Loucy (cell line): ENCODE measurements around the gene PAGE4.

Experiments
- H2AFZ ChIP-seq: fragments of 200-600 bp; sonication (generic); 2 replicates; pipeline ENCODE4 v1.6.0; 2016; ENCODE audit warnings: antibody characterized with exemption, mild to moderate bottlenecking, low read length, moderate library complexity
- H3F3A ChIP-seq: fragments of 200-600 bp; 2 replicates; pipeline ENCODE4 v1.6.0; 2016; ENCODE audit warnings: antibody characterized with exemption, low read depth, mild to moderate bottlenecking
- H3K27me3 ChIP-seq: fragments of 200-600 bp; sonication (generic); 2 replicates; pipeline ENCODE4 v1.6.1; 2014; ENCODE audit warnings: low read length, mild to moderate bottlenecking; ENCODE audit not compliant: insufficient read depth, poor library complexity, severe bottlenecking
- H3K36me3 ChIP-seq: fragments of 200-600 bp; sonication (generic); 2 replicates; pipeline ENCODE4 v1.6.1; 2016; ENCODE audit warnings: low read length; ENCODE audit not compliant: insufficient read depth
- H3K4me1 ChIP-seq: fragments of 200-600 bp; sonication (generic); 2 replicates; pipeline ENCODE4 v1.5.1; 2014; ENCODE audit warnings: low read length, mild to moderate bottlenecking; ENCODE audit not compliant: insufficient read depth, poor library complexity, severe bottlenecking
- H3K4me2 ChIP-seq: fragments of 200-600 bp; sonication (generic); 2 replicates; pipeline ENCODE4 v1.6.0; 2014; ENCODE audit warnings: antibody characterized with exemption, low read length, low read depth, mild to moderate bottlenecking; ENCODE audit not compliant: poor library complexity, severe bottlenecking
- H3K4me3 ChIP-seq: fragments of 200-600 bp; sonication (generic); 2 replicates; pipeline ENCODE4 v1.5.1; 2014; ENCODE audit warnings: low read length, mild to moderate bottlenecking, mixed read lengths; ENCODE audit not compliant: poor library complexity, severe bottlenecking
- H3K79me2 ChIP-seq: fragments of 200-600 bp; sonication (generic); 2 replicates; pipeline ENCODE4 v1.6.1; 2014; ENCODE audit warnings: low read length; ENCODE audit not compliant: insufficient read depth
- H3K9ac ChIP-seq: fragments of 200-600 bp; sonication (generic); 2 replicates; pipeline ENCODE4 v1.6.0; 2014; ENCODE audit warnings: mild to moderate bottlenecking, low read depth, low read length, moderate library complexity; ENCODE audit not compliant: poor library complexity, severe bottlenecking
- H3K9me2 ChIP-seq: fragments of 200-600 bp; sonication (generic); replicated peaks from 2 replicates; pipeline ENCODE4 v1.6.1; 2016; ENCODE audit warnings: low read depth, low read length, mixed read lengths
- H3K9me3 ChIP-seq: fragments of 200-600 bp; sonication (generic); 2 replicates; pipeline ENCODE4 v1.6.1; 2014; ENCODE audit warnings: mild to moderate bottlenecking, antibody characterized with exemption, low read length, low read depth; ENCODE audit not compliant: insufficient read depth
- H4K20me1 ChIP-seq: fragments of 200-600 bp; sonication (generic); 2 replicates; pipeline ENCODE4 v1.6.0; 2014; ENCODE audit warnings: antibody characterized with exemption, low read length, mild to moderate bottlenecking; ENCODE audit not compliant: insufficient read depth, poor library complexity, severe bottlenecking
- EZH2phosphoT487 ChIP-seq: fragments of 200-600 bp; IDR thresholded peaks from 2 replicates; pipeline ENCODE4 v1.6.1; 2018; ENCODE audit warnings: antibody characterized with exemption, mild to moderate bottlenecking, moderate library complexity, borderline replicate concordance
- TF ChIP-seq, protein P1 (sequence below): fragments of 200-600 bp; sonication (generic); conservative IDR thresholded peaks from 2 replicates; pipeline ENCODE4 v1.5.1; 2014; ENCODE audit warnings: mild to moderate bottlenecking, antibody characterized with exemption, low read length

The PAGE4 gene, protein sequence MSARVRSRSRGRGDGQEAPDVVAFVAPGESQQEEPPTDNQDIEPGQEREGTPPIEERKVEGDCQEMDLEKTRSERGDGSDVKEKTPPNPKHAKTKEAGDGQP

DNA sequence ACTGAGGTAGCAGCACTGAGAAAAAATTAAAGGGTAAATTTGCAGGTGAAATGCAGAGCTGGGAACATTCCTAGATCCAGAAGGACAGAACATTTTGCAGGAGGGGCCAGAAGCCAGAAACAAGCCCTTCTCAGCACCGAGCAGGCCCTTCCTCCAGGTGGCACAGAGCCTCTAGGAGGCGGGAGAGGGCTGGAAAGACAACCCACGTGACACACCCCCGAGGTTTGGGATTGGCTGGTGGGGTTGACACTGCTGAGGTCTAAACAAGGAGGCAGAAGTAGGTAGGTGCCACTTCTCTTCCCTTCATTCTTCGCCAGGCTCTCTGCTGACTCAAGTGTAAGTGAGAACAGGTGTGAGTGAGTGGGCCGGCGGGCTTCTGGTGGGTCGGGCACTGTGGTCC lies at the start of gene PAGE4:
PAGE4 (plus strand) TSS at position 288 of the 400 bp plus-strand sequence. CDS start 1,126 bp downstream, outside the sequence.
- no peaks in the 10 kb centered on the region for H3K27me3 ChIP-seq
- H3F3A ChIP-seq = no peaks in the 10 kb centered on the region
- H4K20me1 ChIP-seq = no peaks in the 10 kb centered on the region
- H3K36me3 ChIP-seq = no peaks in the 10 kb centered on the region
- H2AFZ ChIP-seq = no peak within 1 kb of the TSS
- H3K4me1 ChIP-seq = no peaks in the 10 kb centered on the region
- H3K9ac ChIP-seq = no peak within 1 kb of the TSS
- TF ChIP-seq EZH2phosphoT487 = no peak
- TF ChIP-seq, protein P1, sequence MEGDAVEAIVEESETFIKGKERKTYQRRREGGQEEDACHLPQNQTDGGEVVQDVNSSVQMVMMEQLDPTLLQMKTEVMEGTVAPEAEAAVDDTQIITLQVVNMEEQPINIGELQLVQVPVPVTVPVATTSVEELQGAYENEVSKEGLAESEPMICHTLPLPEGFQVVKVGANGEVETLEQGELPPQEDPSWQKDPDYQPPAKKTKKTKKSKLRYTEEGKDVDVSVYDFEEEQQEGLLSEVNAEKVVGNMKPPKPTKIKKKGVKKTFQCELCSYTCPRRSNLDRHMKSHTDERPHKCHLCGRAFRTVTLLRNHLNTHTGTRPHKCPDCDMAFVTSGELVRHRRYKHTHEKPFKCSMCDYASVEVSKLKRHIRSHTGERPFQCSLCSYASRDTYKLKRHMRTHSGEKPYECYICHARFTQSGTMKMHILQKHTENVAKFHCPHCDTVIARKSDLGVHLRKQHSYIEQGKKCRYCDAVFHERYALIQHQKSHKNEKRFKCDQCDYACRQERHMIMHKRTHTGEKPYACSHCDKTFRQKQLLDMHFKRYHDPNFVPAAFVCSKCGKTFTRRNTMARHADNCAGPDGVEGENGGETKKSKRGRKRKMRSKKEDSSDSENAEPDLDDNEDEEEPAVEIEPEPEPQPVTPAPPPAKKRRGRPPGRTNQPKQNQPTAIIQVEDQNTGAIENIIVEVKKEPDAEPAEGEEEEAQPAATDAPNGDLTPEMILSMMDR = no peak
- H3K9me3 ChIP-seq = no peaks in the 10 kb centered on the region
- H3K79me2 ChIP-seq = no peaks in the 10 kb centered on the region
- no peaks in the 10 kb centered on the region for H3K9me2 ChIP-seq
- no peak within 1 kb of the TSS for H3K4me2 ChIP-seq
- H3K4me3 ChIP-seq = no peak within 1 kb of the TSS

DNA sequence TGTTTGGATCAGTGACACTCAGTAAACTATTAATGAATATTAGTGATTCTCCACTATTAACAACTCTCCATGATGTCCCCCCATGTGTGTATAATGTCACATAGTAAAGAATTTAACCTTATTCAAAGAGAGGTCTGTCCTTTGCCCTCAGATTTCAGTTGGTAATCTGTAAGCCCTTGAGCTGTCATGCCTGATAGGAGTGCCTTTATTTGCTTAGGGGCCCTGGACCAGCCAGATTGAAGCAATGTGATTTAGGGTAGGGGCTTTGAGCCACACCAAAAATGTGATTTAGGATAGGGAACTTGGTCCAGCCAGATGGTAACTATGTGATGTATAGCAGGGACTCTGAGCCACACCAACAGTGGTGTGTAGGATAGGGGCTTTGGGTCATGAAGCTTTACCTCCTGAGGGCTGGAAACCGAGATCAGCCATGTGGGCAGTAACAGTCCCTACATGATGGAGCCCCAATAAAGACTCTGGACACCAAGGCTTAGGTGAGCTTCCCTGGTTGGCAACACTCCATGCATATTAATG lies 44.3 kb upstream of the PAGE4 start:
- Histone ChIP-seq H3K9ac (no peak overlapping the region), H3K4me2 (no peak overlapping the region), H3K9me3 (no peaks in the 10 kb centered on the region), H3K36me3 (no peaks in the 10 kb centered on the region), H2AFZ (no peak overlapping the region), H3K79me2 (no peaks in the 10 kb centered on the region), H3K4me3 (no peak overlapping the region), H3F3A (no peaks in the 10 kb centered on the region), H3K9me2 (no peaks in the 10 kb centered on the region), H3K27me3 (no peaks in the 10 kb centered on the region), H4K20me1 (no peaks in the 10 kb centered on the region), H3K4me1 (no peaks in the 10 kb centered on the region)
- no peak for TF ChIP-seq EZH2phosphoT487
- TF ChIP-seq, protein P1 = no peak

DNA sequence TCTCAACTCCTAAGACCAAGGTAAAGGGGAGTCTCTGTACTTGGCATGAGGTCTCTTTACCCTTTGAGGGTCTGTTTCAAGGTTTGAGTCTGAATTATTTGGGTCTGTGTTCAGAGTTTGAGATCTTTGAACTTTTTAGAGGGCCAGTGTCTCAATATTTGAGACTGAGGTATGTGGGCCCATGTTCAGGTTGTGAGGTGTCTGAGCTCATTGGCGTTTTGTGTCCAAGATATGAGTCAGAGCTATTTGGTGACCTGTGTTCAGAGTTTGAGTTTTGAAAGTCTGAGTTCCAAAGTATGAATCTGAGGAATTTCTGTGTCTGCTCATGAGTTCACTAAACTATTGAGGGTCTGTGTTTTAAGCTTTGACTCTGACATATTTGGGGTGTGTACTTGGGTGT lies 36.7 kb upstream of the PAGE4 start:
- H3K27me3 ChIP-seq = no peaks in the 10 kb centered on the region
- H3K9ac ChIP-seq = no peak overlapping the region
- no peaks in the 10 kb centered on the region for H3K9me2 ChIP-seq
- no peaks in the 10 kb centered on the region for H3F3A ChIP-seq
- H3K79me2 ChIP-seq = no peaks in the 10 kb centered on the region
- H2AFZ ChIP-seq = no peak overlapping the region
- H3K4me1 ChIP-seq = no peaks in the 10 kb centered on the region
- no peaks in the 10 kb centered on the region for H4K20me1 ChIP-seq
- no peaks in the 10 kb centered on the region for H3K9me3 ChIP-seq
- no peak overlapping the region for H3K4me2 ChIP-seq
- TF ChIP-seq EZH2phosphoT487 = no peak
- TF ChIP-seq, protein P1 = no peak
- no peaks in the 10 kb centered on the region for H3K36me3 ChIP-seq
- H3K4me3 ChIP-seq = no peak overlapping the region
